Esophagus muscularis mucosa (tissue), 4 donors: ENCODE results near the gene SLC13A3. TPM values are rescaled to one million over a fixed set of nuclear protein-coding genes. Genes with fewer than 3 reads are reported as not detected.

Source experiments
- DNase-seq: peaks from one replicate; pipeline ENCODE4 v3.0.0-alpha.2; 2017; ENCODE audit errors: extremely low spot score
- H3K27ac ChIP-seq, 4 donors: fragments of 200-600 bp; sonication (generic); replicated peaks in 1 of 4; 1 replicate in 3 of 4; 2 replicates in 1 of 4; pipeline ENCODE4 v1.5.1; 2016 to 2019; ENCODE audit warnings: mild to moderate bottlenecking in 1 of 4
- H3K27me3 ChIP-seq, 4 donors: fragments of 200-600 bp; sonication (generic); one replicate each; pipeline versions ENCODE4 v1.5.1 to v1.6.0; 2016 to 2019
- H3K36me3 ChIP-seq, 4 donors: fragments of 200-600 bp; sonication (generic); one replicate each; pipeline ENCODE4 v1.5.1; 2016 to 2019
- H3K4me1 ChIP-seq, 4 donors: fragments of 200-600 bp; sonication (generic); one replicate each; pipeline ENCODE4 v1.5.1; 2016 to 2019
- H3K4me3 ChIP-seq, 4 donors: fragments of 200-600 bp; sonication (generic); 1 replicate in 2 of 4; 2 replicates in 2 of 4; pipeline ENCODE4 v1.5.1; 2016 to 2019; ENCODE audit warnings: mild to moderate bottlenecking in 4 of 4, moderate library complexity in 1 of 4
- H3K9me3 ChIP-seq, 4 donors: fragments of 200-600 bp; sonication (generic); 1 replicate in 3 of 4; 2 replicates in 1 of 4; pipeline ENCODE4 v1.5.1; 2016 to 2019
- EP300 ChIP-seq: sonication (generic); formaldehyde crosslinking; IDR thresholded peaks from one replicate; pipeline ENCODE4 v1.6.1; 2017; ENCODE audit warnings: antibody characterized with exemption
- POLR2A ChIP-seq: fragments of 450-650 bp; IDR thresholded peaks from one replicate; pipeline ENCODE4 v1.6.1; 2017; ENCODE audit warnings: antibody characterized with exemption, moderate library complexity, mild to moderate bottlenecking, low read depth
- POLR2AphosphoS5 ChIP-seq, 2 donors: sonication (generic); formaldehyde crosslinking; IDR thresholded peaks; one replicate each; pipeline ENCODE4 v1.6.1; 2017; ENCODE audit warnings: antibody characterized with exemption in 2 of 2
- WGBS: methylation state at CpG from one replicate; pipeline ENCODE4 v1.1.5; 2018; 5-methylcytosine and 5-hydroxymethylcytosine counted together
- intact Hi-C: fragments of 100-400 bp; cut with DNase I; formaldehyde crosslinking; loops from one replicate; pipeline ENCODE4 v1.15.1; 2023
- total RNA-seq, 4 donors: library from RNA; depleted of rRNA; stranded (reverse); fragments of >200 nt; gene quantifications; one replicate each; pipeline versions ENCODE4 v1.1.0 to v1.2.1, GENCODE V29; 2016
- TF ChIP-seq, protein P1 (sequence below), 3 experiments: fragments of 200-600 bp in 2 of 3; fragments of 450-650 bp in 1 of 3; sonication (generic) in 2 of 3; IDR thresholded peaks; one replicate each; pipeline ENCODE4 v1.5.1; 2017 to 2019; ENCODE audit warnings: antibody characterized with exemption in 3 of 3, mild to moderate bottlenecking in 2 of 3, moderate library complexity in 1 of 3

SLC13A3 gene
- total RNA-seq, 4 donors from 2014 or later, result 0.42 to 0.66 (median 0.61) TPM

DNA sequence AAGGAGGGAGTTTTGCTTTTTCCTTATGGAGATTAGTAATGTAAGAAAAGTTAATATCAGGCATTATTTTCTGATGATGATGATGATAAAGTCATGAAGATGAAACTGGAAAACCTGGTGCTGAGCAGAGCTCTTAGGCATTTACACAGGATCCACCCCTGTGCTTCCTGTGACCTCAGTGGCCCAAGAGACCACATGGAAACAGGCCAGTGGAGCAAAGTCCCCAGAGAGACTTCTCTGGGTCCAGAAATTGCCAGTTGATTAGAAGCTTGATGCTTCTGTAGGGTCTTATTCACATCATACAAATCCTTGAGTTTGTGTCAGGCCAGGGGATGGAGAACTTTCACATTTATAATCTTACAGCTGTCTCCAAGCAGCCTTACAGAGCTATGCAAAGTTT is 46.1 kb downstream of the SLC13A3 start:
- no peak for DNase-seq
- H3K9me3 ChIP-seq, result no peaks in the 10 kb centered on the region
- H3K4me1 ChIP-seq, result no peaks in the 10 kb centered on the region
- TF ChIP-seq, protein P1, sequence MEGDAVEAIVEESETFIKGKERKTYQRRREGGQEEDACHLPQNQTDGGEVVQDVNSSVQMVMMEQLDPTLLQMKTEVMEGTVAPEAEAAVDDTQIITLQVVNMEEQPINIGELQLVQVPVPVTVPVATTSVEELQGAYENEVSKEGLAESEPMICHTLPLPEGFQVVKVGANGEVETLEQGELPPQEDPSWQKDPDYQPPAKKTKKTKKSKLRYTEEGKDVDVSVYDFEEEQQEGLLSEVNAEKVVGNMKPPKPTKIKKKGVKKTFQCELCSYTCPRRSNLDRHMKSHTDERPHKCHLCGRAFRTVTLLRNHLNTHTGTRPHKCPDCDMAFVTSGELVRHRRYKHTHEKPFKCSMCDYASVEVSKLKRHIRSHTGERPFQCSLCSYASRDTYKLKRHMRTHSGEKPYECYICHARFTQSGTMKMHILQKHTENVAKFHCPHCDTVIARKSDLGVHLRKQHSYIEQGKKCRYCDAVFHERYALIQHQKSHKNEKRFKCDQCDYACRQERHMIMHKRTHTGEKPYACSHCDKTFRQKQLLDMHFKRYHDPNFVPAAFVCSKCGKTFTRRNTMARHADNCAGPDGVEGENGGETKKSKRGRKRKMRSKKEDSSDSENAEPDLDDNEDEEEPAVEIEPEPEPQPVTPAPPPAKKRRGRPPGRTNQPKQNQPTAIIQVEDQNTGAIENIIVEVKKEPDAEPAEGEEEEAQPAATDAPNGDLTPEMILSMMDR (IDR thresholded peaks at IDR 0.05), result no peak
- TF ChIP-seq POLR2AphosphoS5 (IDR thresholded peaks at IDR 0.05) (no peak), EP300 (no peak), POLR2A (no peak)
- intact Hi-C loops, result no loop called here
- H3K27ac ChIP-seq, result no peak overlapping the region
- no peaks in the 10 kb centered on the region for H3K36me3 ChIP-seq
- H3K27me3 ChIP-seq, result no peaks in the 10 kb centered on the region
- H3K4me3 ChIP-seq, result no peak overlapping the region

DNA sequence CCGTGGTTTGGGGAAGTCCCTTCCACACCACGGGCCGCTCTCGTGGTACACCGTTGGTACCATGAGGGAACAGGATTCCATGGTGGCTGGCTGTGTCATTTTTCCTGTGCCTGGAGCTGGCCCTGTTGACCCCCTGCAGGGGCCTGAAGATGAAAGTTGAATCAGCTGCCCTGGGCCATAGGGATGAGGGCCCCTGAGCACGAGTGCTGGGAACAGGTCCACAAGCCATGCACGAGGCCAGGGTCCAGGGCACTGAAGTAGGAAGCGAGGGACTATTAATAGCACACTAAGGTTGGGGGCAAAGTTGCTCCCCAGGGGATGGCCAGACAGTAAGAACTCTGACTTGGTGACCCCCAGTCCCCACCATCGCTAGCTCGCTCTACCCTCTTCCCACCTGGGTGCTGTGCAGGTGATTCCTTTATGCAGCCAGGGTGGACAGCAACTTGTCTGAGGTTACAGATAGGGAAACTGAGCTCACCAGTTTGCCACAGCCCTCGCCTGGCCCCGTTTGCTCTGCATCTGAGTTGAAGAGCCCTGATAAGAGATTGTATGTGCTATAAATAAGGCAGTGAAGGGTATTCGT is 46.6 kb downstream of the SLC13A3 start:
- no peak for DNase-seq
- no peaks in the 10 kb centered on the region for H3K27me3 ChIP-seq
- no peaks in the 10 kb centered on the region for H3K4me1 ChIP-seq
- no peak overlapping the region for H3K4me3 ChIP-seq
- no peak overlapping the region for H3K27ac ChIP-seq
- TF ChIP-seq, protein P1 (IDR thresholded peaks at IDR 0.05), result no peak
- no peak for TF ChIP-seq EP300
- TF ChIP-seq POLR2A, result no peak
- no peak for TF ChIP-seq POLR2AphosphoS5 (IDR thresholded peaks at IDR 0.05)
- 94% methylated on average over 13 of the region's 13 CpGs for WGBS
- H3K36me3 ChIP-seq, result no peaks in the 10 kb centered on the region
- intact Hi-C loops, result no loop called here
- H3K9me3 ChIP-seq, result no peaks in the 10 kb centered on the region

DNA sequence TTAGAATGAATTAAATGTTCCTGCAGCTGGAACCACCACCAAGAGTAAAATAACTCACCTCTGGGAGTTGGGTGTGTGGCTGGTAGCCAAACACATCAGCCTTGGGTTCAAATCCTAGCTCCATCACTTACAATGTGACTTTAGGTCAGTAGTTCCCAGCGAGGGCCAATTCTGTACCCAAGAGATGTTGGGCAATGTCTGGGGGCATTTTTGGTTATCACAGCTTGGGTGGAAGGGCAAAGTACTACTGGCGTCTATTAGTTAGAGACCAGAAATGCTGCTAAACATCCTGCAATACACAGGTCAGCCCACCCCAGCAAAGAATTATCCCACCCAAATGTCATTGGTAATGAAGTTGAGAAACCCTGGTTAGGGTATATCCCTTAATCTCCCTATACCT is 48.8 kb downstream of the SLC13A3 start:
- H3K4me3 ChIP-seq, result no peak overlapping the region
- no peak for DNase-seq
- intact Hi-C loops, result no loop called here
- no peak overlapping the region for H3K27ac ChIP-seq
- TF ChIP-seq POLR2A, result no peak
- TF ChIP-seq, protein P1 (IDR thresholded peaks at IDR 0.05), result no peak
- no peak for TF ChIP-seq POLR2AphosphoS5 (IDR thresholded peaks at IDR 0.05)
- TF ChIP-seq EP300, result no peak
- H3K27me3 ChIP-seq, result no peaks in the 10 kb centered on the region
- 92% methylated on average over 2 of the region's 2 CpGs for WGBS
- no peaks in the 10 kb centered on the region for H3K9me3 ChIP-seq
- H3K4me1 ChIP-seq, result no peaks in the 10 kb centered on the region
- H3K36me3 ChIP-seq, result no peaks in the 10 kb centered on the region

DNA sequence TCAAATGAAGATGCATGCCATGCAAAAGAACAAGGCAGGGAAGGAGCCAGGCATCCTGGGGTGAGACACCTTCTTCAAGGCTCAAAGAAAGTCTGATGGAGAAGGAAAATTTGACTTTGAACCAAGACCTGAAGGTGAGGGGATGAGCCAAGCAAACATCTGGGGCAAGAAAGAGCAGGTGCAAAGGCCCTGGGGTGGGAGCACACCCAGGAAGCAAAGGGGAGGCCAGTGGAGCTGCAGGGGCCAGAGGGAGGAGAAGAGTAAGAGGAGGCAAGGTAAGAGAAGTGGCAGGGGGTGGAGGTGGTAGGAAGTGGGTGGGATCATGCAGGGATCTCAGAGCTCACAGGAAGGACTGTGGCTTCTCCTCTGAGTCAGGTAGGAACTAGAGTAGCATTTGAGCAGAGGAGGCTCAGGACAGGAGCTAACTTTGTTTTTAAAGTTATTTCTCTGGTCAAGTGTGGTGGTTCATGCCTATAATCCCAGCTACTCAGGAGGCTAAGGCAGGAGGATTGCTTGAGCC is 49.6 kb downstream of the SLC13A3 start:
- Histone ChIP-seq H3K27me3 (no peaks in the 10 kb centered on the region), H3K4me1 (no peaks in the 10 kb centered on the region), H3K4me3 (no peak overlapping the region), H3K27ac (no peak overlapping the region), H3K36me3 (no peaks in the 10 kb centered on the region), H3K9me3 (no peaks in the 10 kb centered on the region)
- no peak for DNase-seq
- TF ChIP-seq, protein P1 (IDR thresholded peaks at IDR 0.05), result no peak
- TF ChIP-seq POLR2A (no peak), POLR2AphosphoS5 (IDR thresholded peaks at IDR 0.05) (no peak)
- intact Hi-C loops, result no loop called here

DNA sequence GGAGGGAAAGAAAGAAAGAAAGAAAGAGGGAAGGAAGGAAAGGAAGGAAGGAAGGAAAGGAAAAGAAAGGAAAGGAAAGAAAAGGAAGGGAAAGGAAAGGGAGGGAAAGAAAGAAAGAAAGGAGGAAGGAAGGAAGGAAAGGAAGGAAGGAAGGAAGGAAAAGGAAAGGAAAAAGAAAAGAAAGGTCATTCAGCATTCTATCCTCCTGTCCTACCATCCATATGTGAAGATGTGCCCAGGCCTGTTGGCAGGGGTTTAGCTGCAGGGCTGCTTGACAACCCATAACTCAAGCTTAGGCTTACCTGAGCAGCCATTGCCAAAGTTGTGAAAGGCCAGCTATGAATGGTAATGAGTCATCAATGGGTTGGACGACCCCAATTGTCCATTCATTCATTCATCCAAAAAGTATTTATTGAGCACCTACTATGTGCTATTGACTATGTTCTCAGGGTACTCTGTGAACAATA is 50.9 kb downstream of the SLC13A3 start:
- Histone ChIP-seq H3K27ac (no peak overlapping the region), H3K4me3 (no peak overlapping the region), H3K9me3 (no peaks in the 10 kb centered on the region), H3K36me3 (no peaks in the 10 kb centered on the region), H3K27me3 (no peaks in the 10 kb centered on the region), H3K4me1 (no peaks in the 10 kb centered on the region)
- intact Hi-C loops, result no loop called here
- TF ChIP-seq POLR2A (no peak), EP300 (no peak), POLR2AphosphoS5 (IDR thresholded peaks at IDR 0.05) (no peak)
- TF ChIP-seq, protein P1 (IDR thresholded peaks at IDR 0.05), result no peak
- 57% methylated on average over 1 of the region's 1 CpG for WGBS
- DNase-seq, result no peak
